COLO829 (cell line): ENCODE data around the gene TRIM47.
A peak's percentile ranks its signal among the peaks of the same experiment; 100 is the strongest.
"Not testable (repeated sequence)": the region's sequence is repeated elsewhere in the genome, so short reads cannot be mapped to it uniquely, and the experiment has no call there.

Experiments used
- DNase-seq: peaks from one replicate; pipeline ENCODE4 v3.0.0; 2012; ENCODE audit warnings: low spot score

The TRIM47 gene

DNA sequence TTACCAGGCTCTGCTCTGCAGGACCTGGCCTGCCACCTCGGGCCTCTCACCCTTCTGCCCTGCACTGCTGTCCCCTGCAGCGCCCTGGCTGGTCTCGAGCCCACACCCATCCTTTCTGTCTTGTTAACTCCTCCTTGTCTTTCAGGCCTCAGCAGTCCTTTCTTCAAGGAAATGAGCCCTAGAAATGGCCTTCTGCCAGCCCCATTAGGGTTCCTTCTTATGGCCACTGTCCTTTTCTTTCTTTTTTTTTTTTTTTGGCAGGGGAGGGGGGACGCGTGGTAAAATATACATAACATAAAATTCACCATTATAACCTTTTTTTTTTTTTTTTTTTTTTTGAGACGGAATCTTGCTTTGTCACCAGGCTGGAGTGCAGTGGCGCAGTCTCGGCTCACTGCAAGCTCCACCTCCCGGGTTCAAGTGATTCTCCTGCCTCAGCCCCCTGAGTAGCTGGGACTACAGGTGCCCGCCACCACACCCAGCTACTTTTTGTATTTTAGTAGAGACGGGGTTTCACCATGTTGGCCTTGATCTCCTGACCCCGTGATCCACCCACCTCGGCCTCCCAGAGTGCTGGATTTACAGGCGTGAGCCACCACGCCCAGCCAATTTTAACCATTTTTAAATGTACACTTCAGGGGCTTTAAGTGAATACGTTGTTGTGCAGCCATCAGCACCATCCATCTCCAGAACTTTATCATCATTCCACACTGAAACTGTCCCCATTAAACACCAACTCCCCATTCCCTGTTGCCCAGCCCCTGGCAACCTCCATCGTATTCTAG is 12.8 kb downstream of the TRIM47 start:
- DNase-seq: not testable (repeated sequence)

DNA sequence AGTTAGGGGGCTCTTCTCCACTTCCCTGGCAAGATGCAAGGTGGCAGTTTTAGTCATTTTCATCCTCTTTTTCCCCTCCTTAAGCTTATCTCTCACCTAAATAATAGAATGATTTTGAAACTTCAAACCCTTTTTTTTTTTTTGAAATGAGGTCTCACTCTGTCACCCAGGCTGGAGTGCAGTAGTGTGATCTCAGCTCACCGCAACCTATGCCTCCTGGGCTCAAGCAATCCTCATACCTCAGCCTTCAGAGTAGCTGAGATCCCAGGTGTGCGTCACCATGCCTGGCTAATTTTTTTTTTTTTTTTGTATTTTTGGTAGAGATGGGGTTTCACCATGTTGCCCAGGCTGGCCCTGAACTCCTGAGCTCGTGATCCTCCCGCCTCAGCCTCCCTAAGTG is 13.5 kb downstream of the TRIM47 start:
- not testable (repeated sequence) for DNase-seq

DNA sequence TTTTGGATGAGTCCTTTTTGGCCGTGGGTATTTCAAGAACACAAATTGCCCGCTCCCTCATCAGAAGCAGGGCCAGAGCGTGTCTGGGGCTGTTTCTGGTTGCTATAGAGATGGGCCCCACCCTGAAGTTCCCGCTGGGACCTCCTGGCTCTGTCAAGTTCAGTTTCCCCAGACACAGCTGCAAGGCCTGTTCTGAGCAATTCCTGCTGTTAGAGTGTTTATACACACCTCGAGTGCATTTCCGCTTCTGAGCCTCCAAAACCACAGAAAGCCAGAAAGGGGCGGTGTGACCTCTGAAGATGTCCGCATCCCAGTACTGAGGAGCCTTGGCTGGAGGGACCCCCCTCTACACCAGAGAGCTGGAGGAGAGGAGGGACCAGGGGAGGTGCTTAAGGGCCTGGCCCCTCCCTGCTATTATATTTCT is 13.9 kb downstream of the TRIM47 start:
- DNase-seq: no peak

DNA sequence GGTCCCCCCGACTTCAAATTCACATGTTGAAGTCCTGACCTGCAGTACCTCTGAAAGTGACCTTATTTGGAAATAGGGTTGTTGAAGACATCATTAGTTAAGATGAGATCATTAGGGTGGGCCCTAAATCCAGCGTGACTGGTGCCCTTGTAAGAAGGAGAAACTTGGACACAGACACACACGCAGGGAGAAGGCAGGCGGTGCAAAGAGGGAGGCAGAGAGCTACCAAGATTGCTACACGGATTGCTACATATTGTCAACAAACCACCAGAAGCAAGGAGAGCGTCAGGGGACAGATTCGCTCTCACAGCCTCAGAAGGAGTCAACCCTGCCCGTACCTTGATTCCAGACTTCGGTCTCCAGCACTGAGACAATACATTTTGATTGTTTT is 16.5 kb downstream of the TRIM47 start:
- no peak for DNase-seq

DNA sequence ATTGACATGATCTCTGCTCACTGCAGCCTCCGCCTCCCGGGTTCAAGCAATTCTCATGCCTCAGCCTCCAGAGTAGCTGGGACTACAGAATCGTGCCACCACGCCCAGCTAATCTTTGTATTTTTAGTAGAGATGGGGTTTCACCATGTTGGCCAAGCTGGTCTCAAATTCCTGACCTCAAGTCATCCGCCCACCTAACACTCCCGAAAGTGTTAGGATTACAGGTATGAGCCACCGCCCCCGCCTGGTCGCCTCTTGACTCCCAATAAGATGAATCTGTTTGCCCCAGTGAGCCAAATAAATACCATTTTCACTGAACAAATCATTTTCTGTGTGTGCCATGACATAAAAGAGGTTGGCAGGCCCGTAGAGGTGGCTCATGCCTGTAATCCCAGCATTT is 19.0 kb downstream of the TRIM47 start:
- DNase-seq: not testable (repeated sequence)

DNA sequence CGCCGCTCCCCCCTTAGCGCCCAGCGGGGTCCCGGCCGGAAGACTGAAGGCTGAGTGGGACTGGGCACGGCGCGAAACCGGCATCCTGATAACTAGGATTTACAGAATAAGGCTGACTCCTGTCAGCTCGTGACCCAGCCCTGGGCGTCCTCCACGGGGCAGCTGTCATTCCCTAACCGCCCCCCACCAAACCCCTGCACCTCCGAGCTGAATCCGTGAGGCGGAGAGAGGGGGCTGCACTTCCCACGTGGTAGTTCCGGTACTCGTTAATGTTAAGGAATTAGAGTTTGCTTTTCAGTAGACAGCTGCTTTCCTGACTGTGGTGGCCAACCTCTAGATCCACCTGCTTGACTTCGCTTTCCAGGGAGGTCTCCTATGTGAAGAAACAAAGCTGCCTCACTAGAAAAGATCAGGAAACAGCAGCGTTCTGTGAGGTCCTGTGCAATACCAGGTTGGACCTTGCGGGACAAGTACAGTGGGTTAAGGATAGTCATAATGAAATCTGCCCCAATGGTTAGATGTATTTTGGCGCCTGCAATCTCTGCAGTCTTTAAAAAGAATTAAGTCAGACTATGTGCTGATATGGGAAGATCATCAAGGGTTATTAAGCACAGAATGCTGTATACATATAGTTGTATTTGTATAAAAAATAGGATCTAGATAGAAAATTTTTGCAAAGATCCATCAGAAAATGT is 22.2 kb downstream of the TRIM47 start:
- no peak for DNase-seq

DNA sequence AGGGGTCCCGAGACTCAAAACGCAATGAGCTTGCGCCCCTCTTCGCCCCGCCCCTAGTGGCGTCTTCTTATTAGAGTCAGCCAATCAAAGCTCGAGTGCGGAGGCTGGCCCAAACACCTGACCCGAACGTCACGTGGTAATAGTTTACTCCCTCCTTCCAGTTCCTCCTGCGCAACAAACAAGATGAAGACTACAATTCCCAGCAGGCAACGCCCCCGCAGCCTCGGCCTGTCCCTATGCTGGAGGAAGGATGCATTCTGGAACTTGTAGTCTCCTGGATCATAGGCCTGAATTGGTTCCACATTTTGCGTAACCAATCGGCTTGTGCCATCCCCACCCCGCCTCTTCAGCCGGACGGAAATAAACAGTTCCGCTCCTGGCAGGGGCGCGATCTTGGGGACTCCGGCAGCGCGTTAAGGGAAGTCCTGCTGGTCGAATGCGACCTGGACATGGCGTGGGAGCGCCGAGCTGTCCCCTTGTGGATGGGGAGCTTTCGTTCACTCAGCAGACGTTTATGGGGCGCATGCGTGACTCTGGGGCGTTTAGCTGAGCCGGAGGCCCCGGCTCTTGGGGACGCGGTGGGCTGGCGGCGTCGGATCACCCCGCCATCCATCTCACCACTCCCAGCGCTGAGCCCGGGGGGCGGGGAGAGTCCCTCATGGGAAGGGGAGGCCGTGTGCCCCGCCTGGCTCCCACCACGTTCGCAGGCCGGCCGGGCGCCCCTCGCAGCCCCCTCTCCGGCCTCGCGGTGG is 22.9 kb downstream of the TRIM47 start, which contains the start of gene WBP2:
TSS of gene WBP2 (minus strand) at position 26 of the 752 bp plus-strand sequence. CDS start 38 bp downstream, outside the sequence.
- peak; percentile 100 for DNase-seq

DNA sequence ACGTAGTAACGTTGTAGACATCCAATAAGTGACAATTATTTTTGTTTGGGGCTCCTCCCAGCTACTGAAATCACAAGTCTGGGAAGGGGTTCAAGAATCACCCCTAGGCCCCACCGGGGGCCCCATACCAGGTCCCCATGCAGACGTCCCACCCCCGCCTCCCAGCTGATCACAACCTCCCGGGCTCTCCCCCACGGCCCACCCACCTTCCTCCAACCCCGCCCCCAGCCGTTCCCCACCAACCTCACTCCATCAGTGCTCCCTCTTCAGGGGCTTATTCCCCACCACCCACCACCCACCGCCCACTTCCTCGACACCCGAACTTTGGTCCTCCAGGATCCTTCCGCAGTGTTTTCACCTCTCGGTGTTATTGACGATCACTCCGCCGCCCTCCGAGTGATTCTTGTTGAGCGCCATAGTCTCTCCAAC is 23.5 kb downstream of the TRIM47 start:
- no peak for DNase-seq

DNA sequence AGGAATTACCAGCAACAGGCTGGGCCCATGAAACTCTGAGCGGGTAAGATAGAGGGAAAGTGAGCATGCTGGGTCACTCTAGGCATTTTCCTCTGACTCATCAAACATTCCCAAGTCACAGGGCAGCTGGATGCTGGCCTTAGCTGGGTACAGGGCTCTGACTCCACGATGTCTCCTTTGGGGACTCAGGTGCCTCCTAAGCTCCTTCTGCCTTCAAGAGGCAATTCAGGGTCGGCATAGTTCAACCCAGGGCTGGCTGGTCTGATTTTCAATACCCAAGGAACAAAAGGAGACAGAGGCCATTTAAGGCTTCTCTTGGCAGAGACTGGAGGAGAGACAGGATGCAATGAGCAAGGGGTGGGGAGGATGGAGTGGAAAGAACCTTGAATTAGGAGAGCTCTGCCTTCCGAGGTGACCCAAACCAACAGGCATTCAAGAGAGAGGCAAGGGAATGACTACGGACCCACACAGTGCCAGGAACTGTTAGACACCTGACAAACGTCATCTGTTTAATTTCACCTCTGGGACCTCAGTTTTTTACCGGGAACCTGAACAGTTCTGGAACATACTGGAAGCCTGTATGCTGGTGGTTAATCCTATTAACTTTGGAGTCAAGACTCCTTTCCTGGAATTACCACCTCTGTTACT is 24.2 kb downstream of the TRIM47 start:
- DNase-seq: no peak

DNA sequence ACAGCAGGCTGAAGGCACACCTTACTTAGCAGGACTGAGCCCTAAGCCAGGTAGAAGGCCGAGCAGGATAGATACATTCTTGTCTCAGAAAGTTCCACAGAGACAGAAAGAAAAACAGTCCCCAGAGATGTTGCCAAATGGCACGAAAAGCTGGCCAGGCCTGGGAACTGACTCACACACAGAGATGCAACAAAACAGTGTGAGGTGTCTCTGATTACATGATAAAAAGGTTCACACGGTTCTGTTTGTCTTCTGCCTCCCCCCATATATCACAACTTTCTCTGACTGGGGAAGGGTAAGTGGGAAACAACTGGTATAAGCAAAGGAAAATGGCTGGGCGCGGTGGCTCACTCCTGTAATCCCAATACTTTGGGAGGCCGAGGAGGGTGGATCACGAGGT is 24.9 kb downstream of the TRIM47 start:
- no peak for DNase-seq

DNA sequence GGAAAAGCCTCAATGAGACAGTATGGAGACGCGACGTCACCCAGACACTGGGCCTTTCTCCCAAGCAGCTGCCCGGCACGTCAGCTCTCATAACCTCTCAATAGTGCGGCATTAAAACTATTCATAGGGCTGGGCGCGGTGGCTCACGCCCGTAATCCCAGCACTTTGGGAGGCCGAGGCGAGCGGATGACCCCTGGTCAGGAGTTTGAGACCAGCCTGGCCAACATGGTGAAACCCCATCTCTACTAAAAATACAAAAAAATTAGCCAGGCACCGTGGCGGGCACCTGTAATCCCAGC is 26.7 kb downstream of the TRIM47 start:
- DNase-seq: not testable (repeated sequence)

DNA sequence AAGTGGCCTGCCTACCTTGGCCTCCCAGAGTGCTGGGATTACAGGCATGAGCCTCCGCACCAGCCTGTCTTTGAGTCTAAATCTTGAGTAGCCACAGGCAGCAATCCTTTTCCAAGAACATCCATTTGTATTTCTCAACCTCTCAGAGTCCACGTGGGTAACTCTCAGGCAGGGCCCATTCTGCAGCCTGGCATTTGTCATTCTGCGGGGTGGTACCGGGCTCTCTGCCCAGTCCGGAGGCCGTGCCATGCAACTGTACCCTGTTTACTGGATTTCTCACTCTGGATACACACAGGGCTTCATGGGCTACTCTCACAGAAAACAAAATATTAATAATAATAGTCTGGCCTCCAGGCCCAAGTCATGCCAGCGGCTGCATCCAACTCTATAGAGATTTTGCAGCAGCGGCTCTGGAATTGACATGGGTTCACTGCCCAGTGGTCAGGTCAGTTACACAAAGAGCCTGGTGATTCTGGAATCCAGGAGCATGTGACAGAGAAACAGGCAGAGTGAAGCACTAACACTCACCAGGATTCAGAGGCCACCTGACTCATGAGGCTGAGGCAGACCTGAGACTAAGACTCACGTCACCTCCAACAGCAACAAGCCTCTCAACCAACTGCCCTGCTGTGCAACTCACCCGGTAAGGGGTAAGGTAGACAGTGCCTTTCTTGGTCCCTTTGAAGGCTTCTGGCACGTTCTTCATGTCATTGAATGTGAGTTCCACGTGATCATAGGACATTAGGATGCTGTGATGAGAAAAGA is 27.3 kb downstream of the TRIM47 start:
- no peak for DNase-seq

DNA sequence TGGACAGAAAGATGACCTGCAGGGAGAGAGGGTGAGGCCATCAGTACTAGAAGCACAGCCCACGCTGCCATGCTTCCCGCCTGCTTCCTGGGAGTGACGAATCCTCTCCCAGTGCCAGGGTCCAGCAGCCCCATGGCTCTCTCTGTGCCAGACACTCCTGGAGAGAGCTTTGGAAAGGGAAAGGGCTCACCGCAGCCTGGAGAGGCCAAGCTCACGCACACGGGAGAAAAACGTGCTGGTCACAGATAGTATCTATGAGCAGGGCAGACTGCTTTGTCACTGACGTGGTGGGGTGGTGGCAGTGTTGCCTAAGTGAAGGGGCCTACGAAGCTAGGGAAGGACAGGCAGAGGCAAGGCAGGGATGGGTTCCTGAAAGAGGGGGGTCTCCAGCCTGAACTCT is 28.7 kb downstream of the TRIM47 start:
- DNase-seq: no peak

DNA sequence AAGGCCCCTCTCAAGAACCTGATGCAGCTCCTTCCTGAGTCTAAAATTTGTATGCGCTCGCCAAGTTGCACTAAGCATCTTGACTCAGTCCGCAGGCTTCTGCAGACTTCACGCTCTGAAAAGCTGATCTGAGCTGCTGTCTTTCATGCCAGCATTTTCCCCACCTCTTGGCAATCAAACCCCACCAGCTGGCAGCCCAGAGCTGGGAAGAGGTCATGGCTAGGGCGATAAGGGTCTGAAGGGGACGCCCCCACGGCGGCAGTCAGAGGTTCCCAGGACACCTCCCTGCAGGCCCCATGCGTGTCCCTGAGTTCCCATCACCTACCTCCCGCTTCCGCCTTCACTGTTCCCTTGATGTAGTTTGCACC is 29.1 kb downstream of the TRIM47 start:
- DNase-seq: no peak

DNA sequence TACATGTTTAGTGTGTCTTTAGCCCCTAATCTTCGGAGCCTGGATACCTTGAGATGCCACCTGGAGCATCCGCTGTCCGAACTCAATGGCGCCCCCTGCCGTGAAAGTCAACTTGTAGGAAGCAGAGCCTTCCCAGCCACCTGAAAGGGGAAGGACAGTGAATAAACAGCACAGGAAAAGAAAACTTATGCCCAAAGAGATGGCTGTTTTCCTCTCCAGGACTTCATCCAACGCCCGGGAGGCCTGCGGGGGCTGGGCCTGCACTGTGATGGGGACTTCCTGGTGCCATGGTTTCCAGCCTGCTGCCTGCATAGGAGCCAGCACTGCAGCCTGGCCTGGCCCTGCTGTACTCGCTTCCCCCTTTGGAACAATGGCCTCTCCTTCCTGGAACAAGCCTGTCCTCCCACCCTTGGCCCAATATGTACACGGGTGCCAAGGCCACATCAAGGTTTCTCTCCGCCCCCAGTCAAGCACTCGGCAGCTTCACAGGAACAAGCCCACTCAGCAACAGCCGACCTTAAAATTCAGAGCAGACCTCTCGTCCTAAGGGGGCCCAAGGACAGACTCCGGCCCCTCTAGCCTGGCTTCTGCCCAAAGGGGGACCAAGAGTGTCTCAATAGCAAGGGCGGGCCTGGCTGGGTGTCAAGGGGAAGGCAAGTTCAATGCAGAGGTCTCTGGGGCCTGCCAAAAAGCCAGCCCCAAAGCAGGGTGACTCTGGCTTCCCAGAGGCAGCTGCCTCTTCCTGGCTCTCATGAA is 29.7 kb downstream of the TRIM47 start:
- no peak for DNase-seq

DNA sequence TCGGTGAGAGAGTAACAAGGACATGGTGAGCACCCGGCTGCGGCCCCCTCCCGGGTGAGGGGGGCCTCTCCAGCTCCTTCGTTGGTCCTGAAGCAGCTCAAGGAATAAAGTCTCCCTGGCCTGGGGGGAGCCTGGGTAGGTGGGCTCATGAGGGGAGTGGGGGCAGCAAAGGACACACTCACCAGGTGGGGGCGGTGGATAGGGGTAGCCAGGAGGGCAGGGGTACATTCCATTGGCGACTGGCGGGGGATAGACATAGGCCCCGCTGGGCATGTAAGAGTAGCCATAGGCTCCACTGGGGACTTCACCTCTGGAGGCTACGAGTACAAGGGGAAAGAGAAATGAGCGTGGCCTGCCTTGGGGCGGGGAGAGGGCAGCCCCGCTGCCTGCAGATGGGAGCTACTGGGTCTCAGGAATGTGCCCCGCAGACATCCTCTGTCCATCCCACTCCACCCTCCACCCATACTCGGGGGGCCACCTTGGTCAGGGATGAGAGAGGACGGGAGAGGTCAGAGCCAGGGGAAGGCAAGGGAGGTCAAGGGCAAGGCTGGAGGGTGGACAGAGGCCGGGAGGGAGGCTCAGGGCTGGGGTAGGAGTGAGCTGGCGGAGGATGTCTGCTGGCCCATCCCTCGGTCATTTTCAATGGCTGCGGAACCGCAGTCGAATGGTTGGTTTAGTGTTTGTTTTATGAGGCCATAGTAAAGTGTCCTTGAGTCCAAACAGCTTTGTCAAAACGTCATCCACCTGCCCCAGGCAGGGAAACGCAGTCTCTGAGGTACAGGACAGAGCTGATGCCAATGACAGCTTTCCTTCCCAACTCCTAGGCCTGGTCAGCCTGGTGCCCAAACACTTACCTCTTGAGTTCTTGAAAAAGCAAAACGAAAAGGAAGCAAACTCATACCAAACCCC is 30.5 kb downstream of the TRIM47 start:
- DNase-seq: no peak

DNA sequence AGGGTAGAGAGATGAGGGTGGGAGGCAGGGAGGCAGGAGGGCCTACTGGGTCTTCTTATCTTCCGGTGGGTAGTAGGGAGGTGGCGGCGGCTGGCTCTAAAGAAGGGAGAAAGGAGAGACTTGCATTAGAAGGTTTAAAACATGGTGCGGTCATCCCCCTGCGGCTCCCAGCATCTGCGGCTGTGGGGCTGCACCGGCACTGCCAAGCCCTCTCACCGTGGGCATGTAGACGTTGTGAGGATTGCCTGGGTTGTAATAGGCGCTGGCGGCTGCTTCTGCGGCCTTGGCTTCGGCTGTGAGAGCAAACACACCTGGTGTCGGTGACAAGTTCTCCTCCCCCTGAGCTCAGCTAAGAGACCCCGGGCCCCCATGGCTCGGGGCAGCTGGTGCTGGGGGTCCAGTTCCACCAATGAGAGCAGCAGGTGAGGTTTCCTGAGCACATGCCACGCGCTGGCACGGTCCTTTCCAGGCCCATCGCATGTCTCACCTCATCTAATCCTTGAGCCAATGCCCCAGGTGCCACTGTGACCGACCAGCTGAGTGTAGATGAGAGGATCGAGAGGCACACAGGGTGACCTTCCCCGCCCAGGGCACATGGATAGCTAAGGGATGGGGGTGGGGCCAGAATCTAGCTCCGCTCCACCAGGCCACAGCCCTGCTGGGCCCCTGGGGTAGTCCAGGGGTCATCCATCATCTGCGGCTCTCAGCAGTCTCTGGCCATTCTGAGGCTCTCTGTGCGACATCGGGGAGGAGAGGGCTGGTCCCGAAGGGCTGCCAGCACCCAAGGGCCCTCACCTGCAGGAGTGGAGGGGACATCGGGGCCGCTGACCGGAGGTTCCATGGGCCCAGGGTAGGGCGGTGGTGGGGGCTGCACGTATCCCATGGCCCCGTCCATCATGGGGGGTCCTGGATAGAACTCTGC is 31.4 kb downstream of the TRIM47 start:
- DNase-seq: no peak

DNA sequence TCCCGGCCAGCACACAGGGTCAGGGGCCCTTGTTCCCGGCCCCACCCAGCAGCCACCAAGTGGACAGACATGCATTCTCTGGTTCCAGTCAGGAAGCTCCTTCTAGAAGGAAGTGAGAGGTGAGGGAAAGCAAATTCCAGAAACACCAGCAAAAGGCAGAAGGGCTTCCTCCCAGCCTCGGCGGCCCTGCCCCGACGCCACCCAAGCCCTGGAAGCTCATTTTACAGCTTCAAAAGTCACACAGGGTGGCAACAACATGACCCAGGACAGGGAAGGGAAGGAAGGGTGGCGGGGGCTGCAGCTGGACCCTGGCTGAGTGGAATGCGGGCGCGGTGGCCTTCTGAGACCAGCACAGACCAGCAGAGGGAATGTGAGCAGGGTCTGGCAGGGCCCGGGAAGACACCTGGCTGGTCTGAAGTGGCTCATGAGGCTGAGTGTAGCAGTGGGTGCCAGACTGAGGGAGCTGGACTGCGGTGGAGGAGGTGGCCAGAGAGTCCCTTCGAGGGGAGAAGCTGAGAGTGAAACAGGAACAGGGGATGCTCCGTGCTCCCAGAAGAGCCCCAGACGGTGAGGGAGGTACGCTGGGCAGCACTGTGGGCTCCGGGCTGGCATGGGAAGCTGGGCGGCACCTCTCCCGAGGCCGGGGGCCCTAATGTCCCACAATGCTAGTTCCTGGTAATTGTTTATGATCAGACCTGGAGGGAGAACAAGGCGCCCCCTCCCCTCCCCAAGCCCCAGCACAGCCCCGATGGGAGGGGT is 32.3 kb downstream of the TRIM47 start:
- DNase-seq: no peak
